Epithelial cell of esophagus (primary cell): ENCODE results near the gene KNCN.

Source experiments
- DNase-seq: peaks from one replicate; pipeline ENCODE4 v3.0.0; 2010; ENCODE audit warnings: low read depth
- H3K4me3 ChIP-seq: 2 replicates; pipeline ENCODE4 v1.5.1; 2011; ENCODE audit warnings: mild to moderate bottlenecking, low read length, control low read depth
- TF ChIP-seq, protein P1 (sequence below): IDR thresholded peaks from 2 replicates; pipeline ENCODE4 v1.5.1; 2011; ENCODE audit warnings: low read depth, mild to moderate bottlenecking, low read length, control low read depth, inconsistent platforms; ENCODE audit not compliant: insufficient read depth; ENCODE audit errors: missing control alignments

The KNCN gene

GRCh38 chr1:46551597-46552095, at the start of gene KNCN:
TSS of gene KNCN (minus strand) at chr1:46551647. CDS start at chr1:46551215, 432 bp downstream.
- DNase-seq = no peak
- H3K4me3 ChIP-seq = no peak within 1 kb of the TSS
- TF ChIP-seq, protein P1, sequence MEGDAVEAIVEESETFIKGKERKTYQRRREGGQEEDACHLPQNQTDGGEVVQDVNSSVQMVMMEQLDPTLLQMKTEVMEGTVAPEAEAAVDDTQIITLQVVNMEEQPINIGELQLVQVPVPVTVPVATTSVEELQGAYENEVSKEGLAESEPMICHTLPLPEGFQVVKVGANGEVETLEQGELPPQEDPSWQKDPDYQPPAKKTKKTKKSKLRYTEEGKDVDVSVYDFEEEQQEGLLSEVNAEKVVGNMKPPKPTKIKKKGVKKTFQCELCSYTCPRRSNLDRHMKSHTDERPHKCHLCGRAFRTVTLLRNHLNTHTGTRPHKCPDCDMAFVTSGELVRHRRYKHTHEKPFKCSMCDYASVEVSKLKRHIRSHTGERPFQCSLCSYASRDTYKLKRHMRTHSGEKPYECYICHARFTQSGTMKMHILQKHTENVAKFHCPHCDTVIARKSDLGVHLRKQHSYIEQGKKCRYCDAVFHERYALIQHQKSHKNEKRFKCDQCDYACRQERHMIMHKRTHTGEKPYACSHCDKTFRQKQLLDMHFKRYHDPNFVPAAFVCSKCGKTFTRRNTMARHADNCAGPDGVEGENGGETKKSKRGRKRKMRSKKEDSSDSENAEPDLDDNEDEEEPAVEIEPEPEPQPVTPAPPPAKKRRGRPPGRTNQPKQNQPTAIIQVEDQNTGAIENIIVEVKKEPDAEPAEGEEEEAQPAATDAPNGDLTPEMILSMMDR = no peak

GRCh38 chr1:46599059-46599970, 47.9 kb upstream of the KNCN start:
- TF ChIP-seq, protein P1 = no peak
- no peak overlapping the region for H3K4me3 ChIP-seq
- DNase-seq = no peak

GRCh38 chr1:46596846-46597245, 45.4 kb upstream of the KNCN start:
- H3K4me3 ChIP-seq = no peak overlapping the region
- TF ChIP-seq, protein P1 = no peak
- no peak for DNase-seq

- H3K4me3 ChIP-seq = no peak overlapping the region
- no peak for DNase-seq
- TF ChIP-seq, protein P1 = no peak
These were observed 44.6 kb upstream of the KNCN start for GRCh38 chr1:46596036-46596435.

- no peak for DNase-seq
- TF ChIP-seq, protein P1 = no peak
These were observed 43.7 kb upstream of the KNCN start for GRCh38 chr1:46595127-46595526.

GRCh38 chr1:46594063-46594462, 42.6 kb upstream of the KNCN start:
- H3K4me3 ChIP-seq = no peak overlapping the region
- no peak for DNase-seq
- TF ChIP-seq, protein P1 = no peak

More at GRCh38 chr1:46595127-46595526, 43.7 kb upstream of the KNCN start:
- no peak overlapping the region for H3K4me3 ChIP-seq
